MM.1S (cell line): ENCODE measurements around the gene PTPN1.
A peak's percentile ranks its signal among the peaks of the same experiment; 100 is the strongest.

ENCODE experiments used
- DNase-seq: peaks from one replicate; pipeline ENCODE4 v3.0.0-alpha.2; 2015
- H2AFZ ChIP-seq: fragments of 300-600 bp; sonication (generic); 2 replicates; pipeline ENCODE4 v1.6.0; 2016; ENCODE audit warnings: antibody characterized with exemption, low read length
- H3F3A ChIP-seq: fragments of 300-600 bp; sonication (generic); 2 replicates; pipeline ENCODE4 v1.6.1; 2016; ENCODE audit warnings: mild to moderate bottlenecking, antibody characterized with exemption, low read length, moderate library complexity, mixed read lengths; ENCODE audit not compliant: insufficient read depth
- H3K27ac ChIP-seq: fragments of 300-600 bp; sonication (generic); 2 replicates; pipeline ENCODE4 v1.5.1; 2016; ENCODE audit warnings: mild to moderate bottlenecking, low read length
- H3K27me3 ChIP-seq: fragments of 300-600 bp; sonication (generic); replicated peaks from 2 replicates; pipeline ENCODE4 v1.6.0; 2016; ENCODE audit warnings: low read length; ENCODE audit not compliant: insufficient read depth
- H3K36me3 ChIP-seq: fragments of 300-600 bp; sonication (generic); replicated peaks from 2 replicates; pipeline ENCODE4 v1.6.1; 2016; ENCODE audit warnings: mild to moderate bottlenecking, low read length, mixed read lengths; ENCODE audit not compliant: insufficient read depth
- H3K4me1 ChIP-seq: fragments of 300-600 bp; sonication (generic); 2 replicates; pipeline ENCODE4 v1.6.1; 2016; ENCODE audit warnings: low read length, mixed read lengths
- H3K4me2 ChIP-seq: fragments of 300-600 bp; sonication (generic); 2 replicates; pipeline ENCODE4 v1.6.0; 2016; ENCODE audit warnings: low read depth, low read length
- H3K4me3 ChIP-seq: fragments of 300-600 bp; sonication (generic); 2 replicates; pipeline ENCODE4 v1.5.1; 2016; ENCODE audit warnings: low read length, mixed read lengths
- H3K79me2 ChIP-seq: fragments of 300-600 bp; sonication (generic); 2 replicates; pipeline ENCODE4 v1.6.1; 2016; ENCODE audit warnings: mixed run types, low read length, mixed read lengths
- H3K9ac ChIP-seq: fragments of 300-600 bp; sonication (generic); 2 replicates; pipeline ENCODE4 v1.6.1; 2016; ENCODE audit warnings: low read length, mixed read lengths
- H3K9me2 ChIP-seq: fragments of 300-600 bp; sonication (generic); replicated peaks from 2 replicates; pipeline ENCODE4 v1.6.1; 2016; ENCODE audit warnings: mild to moderate bottlenecking, low read length, mixed read lengths; ENCODE audit not compliant: insufficient read depth
- H3K9me3 ChIP-seq: fragments of 300-600 bp; sonication (generic); replicated peaks from 2 replicates; pipeline ENCODE4 v1.6.1; 2016; ENCODE audit warnings: mild to moderate bottlenecking, low read length, mixed read lengths; ENCODE audit not compliant: insufficient read depth
- H4K20me1 ChIP-seq: fragments of 300-600 bp; sonication (generic); 2 replicates; pipeline ENCODE4 v1.6.1; 2016; ENCODE audit warnings: mild to moderate bottlenecking, low read length, moderate library complexity, mixed read lengths; ENCODE audit not compliant: insufficient read depth
- EZH2 ChIP-seq: fragments of 300-600 bp; sonication (generic); optimal IDR thresholded peaks from 2 replicates; pipeline ENCODE3; 2017; ENCODE audit warnings: low read depth, mild to moderate bottlenecking, antibody characterized with exemption, low read length, mixed read lengths
- EZH2phosphoT487 ChIP-seq: fragments of 300-600 bp; sonication (generic); IDR thresholded peaks from 2 replicates; pipeline ENCODE4 v1.6.1; 2018; ENCODE audit warnings: antibody characterized with exemption, low read length
- TF ChIP-seq, protein P1 (sequence below): fragments of 300-600 bp; sonication (generic); IDR thresholded peaks from 2 replicates; pipeline ENCODE4 v1.5.1; 2016; ENCODE audit warnings: antibody characterized with exemption, low read length, mixed read lengths

PTPN1 gene

DNA sequence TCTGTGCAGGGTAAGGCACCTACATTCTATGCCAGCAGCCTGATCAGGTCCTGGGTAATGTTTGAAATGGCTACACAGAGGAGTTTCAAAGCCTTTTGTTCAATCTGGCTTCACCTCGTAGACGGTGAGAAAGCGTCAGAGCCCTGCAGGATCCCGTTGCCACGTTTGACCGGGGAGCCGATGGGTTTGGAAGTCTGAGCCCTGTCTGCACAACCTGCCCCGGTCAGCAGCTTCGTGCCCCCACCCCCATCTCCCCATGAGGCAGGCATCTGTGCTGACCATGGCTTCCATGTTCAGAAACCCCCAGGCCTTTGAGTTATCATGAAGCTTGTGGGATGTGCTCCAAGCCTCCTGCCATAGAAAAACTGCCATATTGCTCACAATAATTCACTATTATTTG is 63.9 kb downstream of the PTPN1 start:
- Histone ChIP-seq H2AFZ (no peak overlapping the region), H3K4me1 (no peaks in the 10 kb centered on the region), H3K27me3 (no peaks in the 10 kb centered on the region), H3K4me3 (no peak overlapping the region), H4K20me1 (no peaks in the 10 kb centered on the region), H3K9me2 (no peaks in the 10 kb centered on the region), H3K4me2 (no peak overlapping the region), H3K9me3 (no peaks in the 10 kb centered on the region), H3F3A (no peaks in the 10 kb centered on the region), H3K79me2 (peaks cover 6% of the 10 kb centered on the region; the same call in 1 of the 2 replicates), H3K9ac (no peak overlapping the region), H3K27ac (no peak overlapping the region), H3K36me3 (no peaks in the 10 kb centered on the region; the same call in 1 of the 2 replicates)
- no peak for DNase-seq
- TF ChIP-seq EZH2phosphoT487 (no peak), EZH2 (no peak)
- TF ChIP-seq, protein P1, sequence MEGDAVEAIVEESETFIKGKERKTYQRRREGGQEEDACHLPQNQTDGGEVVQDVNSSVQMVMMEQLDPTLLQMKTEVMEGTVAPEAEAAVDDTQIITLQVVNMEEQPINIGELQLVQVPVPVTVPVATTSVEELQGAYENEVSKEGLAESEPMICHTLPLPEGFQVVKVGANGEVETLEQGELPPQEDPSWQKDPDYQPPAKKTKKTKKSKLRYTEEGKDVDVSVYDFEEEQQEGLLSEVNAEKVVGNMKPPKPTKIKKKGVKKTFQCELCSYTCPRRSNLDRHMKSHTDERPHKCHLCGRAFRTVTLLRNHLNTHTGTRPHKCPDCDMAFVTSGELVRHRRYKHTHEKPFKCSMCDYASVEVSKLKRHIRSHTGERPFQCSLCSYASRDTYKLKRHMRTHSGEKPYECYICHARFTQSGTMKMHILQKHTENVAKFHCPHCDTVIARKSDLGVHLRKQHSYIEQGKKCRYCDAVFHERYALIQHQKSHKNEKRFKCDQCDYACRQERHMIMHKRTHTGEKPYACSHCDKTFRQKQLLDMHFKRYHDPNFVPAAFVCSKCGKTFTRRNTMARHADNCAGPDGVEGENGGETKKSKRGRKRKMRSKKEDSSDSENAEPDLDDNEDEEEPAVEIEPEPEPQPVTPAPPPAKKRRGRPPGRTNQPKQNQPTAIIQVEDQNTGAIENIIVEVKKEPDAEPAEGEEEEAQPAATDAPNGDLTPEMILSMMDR: no peak

DNA sequence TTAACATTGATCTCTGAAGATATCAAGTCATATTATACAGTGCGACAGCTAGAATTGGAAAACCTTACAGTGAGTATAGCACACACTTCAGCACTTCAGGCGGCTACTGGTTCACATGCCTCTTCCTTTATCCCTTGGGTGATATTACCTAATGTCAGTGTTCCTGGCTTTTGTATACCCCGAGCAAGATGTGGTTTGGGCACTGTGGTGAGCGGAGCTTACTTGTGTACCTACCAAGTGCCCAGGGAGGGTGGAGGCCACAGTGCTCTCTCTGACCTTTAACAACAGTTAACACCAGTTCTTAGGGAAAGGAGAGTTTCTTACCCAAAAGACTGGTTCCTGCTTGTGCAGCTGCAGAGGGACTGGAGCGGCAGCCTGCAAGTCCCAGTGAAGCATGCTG is 64.4 kb downstream of the PTPN1 start:
- no peak for TF ChIP-seq EZH2
- TF ChIP-seq, protein P1: no peak
- DNase-seq: no peak
- H3K36me3 ChIP-seq: no peaks in the 10 kb centered on the region; the same call in 1 of the 2 replicates
- no peaks in the 10 kb centered on the region for H3K9me2 ChIP-seq
- H3F3A ChIP-seq: no peaks in the 10 kb centered on the region
- H3K4me2 ChIP-seq: no peak overlapping the region
- H2AFZ ChIP-seq: no peak overlapping the region
- no peak overlapping the region for H3K9ac ChIP-seq
- no peak overlapping the region for H3K27ac ChIP-seq
- H3K4me1 ChIP-seq: no peaks in the 10 kb centered on the region
- no peaks in the 10 kb centered on the region for H4K20me1 ChIP-seq
- H3K27me3 ChIP-seq: no peaks in the 10 kb centered on the region
- H3K4me3 ChIP-seq: no peak overlapping the region
- H3K9me3 ChIP-seq: no peaks in the 10 kb centered on the region
- H3K79me2 ChIP-seq: peaks cover 6% of the 10 kb centered on the region; the same call in 1 of the 2 replicates

DNA sequence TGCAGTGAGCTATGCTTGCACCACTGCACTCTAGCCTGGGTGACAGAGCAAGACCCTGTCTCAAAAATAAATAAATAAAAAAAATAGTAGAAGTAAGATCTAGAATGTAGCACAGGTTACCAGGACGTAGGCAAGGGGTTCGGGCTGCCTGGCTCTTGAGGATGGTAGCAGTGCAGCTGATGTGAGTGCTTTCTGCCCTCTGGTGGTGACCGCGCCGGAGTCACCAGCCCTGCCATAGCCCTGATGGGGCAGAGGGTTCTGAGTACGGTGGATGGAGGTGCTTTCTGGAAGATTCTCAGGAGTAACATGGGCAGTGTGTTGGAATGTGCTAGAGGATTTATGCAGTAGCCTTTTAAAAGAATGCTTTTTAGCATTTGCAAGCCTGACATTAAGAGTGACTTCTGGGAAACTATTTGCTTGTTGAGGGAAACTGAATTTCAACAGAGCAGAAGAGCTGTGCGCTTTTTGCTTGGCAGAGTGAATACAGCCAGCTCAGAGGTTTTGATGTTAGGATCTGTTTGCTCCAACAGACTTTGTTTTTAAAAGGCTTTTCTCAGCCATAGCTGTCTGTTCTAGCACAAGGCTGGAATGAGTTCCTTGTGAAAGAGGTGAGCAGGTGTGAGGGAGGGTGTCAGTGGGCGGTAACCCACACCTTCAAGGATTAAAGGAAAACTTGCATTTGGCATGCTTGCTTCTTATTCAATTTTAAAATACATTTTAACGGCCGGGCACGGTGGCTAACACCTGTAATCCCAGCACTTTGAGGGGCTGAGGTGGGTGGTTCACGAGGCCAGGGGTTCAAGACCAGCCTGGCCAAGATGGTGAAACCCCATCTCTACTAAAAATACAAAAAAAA is 65.9 kb downstream of the PTPN1 start:
- Histone ChIP-seq H3K79me2 (peaks cover 2% of the 10 kb centered on the region; the same call in 1 of the 2 replicates), H2AFZ (no peak overlapping the region), H3K27ac (no peak overlapping the region), H3K9me3 (no peaks in the 10 kb centered on the region), H3K4me2 (no peak overlapping the region), H3K9ac (no peak overlapping the region), H3K27me3 (no peaks in the 10 kb centered on the region), H4K20me1 (no peaks in the 10 kb centered on the region), H3K4me3 (no peak overlapping the region), H3K9me2 (no peaks in the 10 kb centered on the region), H3K4me1 (no peaks in the 10 kb centered on the region), H3F3A (no peaks in the 10 kb centered on the region), H3K36me3 (peaks cover 4% of the 10 kb centered on the region; the same call in 1 of the 2 replicates)
- DNase-seq: no peak
- TF ChIP-seq, protein P1: peak; percentile 36
- TF ChIP-seq EZH2phosphoT487 (no peak), EZH2 (no peak)
